HG02852 (cell line): ENCODE data around the gene CACNA1I.
"Not testable (repeated sequence)": the region's sequence is repeated elsewhere in the genome, so short reads cannot be mapped to it uniquely, and the experiment has no call there.

Source experiments
- ATAC-seq: cut with Tn5 transposase; IDR thresholded peaks from one replicate; pipeline ENCODE4 v1.9.1; 2021; ENCODE audit warnings: mild to moderate bottlenecking, moderate library complexity; ENCODE audit not compliant: unreplicated experiment

The CACNA1I gene

GRCh38 chr22:39731481-39731880 is 160.9 kb downstream of the CACNA1I start:
- no peak for ATAC-seq

GRCh38 chr22:39731881-39732555 is 161.5 kb downstream of the CACNA1I start:
- ATAC-seq = no peak

GRCh38 chr22:39732625-39733024 is 162.1 kb downstream of the CACNA1I start:
- no peak for ATAC-seq

GRCh38 chr22:39733191-39733590 is 162.6 kb downstream of the CACNA1I start:
- ATAC-seq = no peak

GRCh38 chr22:39734046-39734445 is 163.5 kb downstream of the CACNA1I start:
- ATAC-seq = not testable (repeated sequence)

- ATAC-seq = no peak
Measured at GRCh38 chr22:39734866-39735265, 164.3 kb downstream of the CACNA1I start.

- ATAC-seq = no peak
Measured at GRCh38 chr22:39735776-39736175, 165.2 kb downstream of the CACNA1I start.

- ATAC-seq = no peak
Measured at GRCh38 chr22:39738746-39739145, 168.2 kb downstream of the CACNA1I start.
